NCI-H2029 (cell line): ENCODE measurements around the gene ADCY10.
"Not testable (repeated sequence)": the region's sequence is repeated elsewhere in the genome, so short reads cannot be mapped to it uniquely, and the experiment has no call there.

Experiments
- DNase-seq: peaks from one replicate; lab custom pipeline; 2025; lab: John Stamatoyannopoulos, UW

ADCY10 gene

DNA sequence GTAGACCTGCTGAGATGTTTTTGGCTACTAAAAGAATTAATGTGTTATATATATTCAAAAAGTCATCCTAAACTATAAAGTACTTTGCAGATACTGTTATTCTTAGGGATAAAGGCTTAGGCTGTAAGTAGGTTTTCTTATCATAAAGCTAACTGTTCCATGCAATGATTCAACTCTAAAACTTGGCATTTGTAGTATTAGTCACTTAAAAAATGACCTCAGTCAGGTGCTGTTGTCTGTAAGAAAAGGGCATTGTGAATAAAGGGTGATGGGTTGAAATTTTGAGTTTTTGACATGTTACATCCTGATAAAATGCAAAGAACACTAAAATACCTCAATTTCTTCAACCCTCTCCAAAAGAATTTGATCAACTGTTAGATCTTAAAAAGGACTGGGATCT is 32.9 kb downstream of the ADCY10 start:
- no peak for DNase-seq

- no peak for DNase-seq
These were observed 33.3 kb downstream of the ADCY10 start for GRCh38 chr1:167880580-167881021.

DNA sequence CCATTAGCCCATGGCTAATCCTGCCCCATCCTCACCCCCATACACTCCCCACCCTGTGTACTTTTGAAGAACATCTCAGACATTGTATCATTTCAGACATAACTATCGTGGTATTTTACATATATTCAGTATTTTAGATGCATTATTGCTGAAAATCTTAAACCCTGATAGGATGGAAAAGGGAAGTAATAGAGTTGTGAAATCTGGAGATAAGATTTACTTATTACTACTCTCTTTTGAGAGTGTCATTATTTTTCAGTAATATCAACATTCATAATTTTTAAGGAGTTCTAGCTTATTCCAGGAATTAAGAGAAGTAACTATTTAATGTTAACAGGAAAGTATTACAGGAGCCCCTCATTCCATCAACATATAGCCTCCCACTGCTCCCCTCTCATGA is 34.4 kb downstream of the ADCY10 start:
- no peak for DNase-seq

- no peak for DNase-seq
These were observed 35.4 kb downstream of the ADCY10 start for GRCh38 chr1:167878372-167879160.

GRCh38 chr1:167876597-167877175 is 37.2 kb downstream of the ADCY10 start:
- DNase-seq: no peak

DNA sequence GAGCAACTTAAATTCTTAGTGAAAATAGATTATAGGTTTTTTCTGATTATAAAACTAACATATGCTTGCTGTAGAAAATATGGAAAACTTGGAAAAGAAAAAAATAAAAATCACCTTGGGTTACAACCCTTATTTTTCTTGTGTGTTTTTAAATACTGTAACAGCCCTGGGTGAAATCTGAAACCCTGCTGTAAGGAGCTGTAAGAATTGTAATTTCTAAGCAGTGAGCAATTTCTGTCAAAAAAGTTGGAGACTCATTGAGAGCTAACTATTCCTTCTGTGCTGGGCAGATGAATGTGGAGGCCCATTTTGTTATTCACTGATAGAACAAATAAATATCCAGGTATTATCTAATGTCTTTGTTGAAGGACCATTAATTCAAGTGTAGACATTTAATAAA is 42.6 kb downstream of the ADCY10 start:
- DNase-seq: no peak

GRCh38 chr1:167869157-167870001 is 44.6 kb downstream of the ADCY10 start:
- not testable (repeated sequence) for DNase-seq

GRCh38 chr1:167866739-167867414 is 47.1 kb downstream of the ADCY10 start:
- not testable (repeated sequence) for DNase-seq

GRCh38 chr1:167866326-167866725 is 47.6 kb downstream of the ADCY10 start:
- not testable (repeated sequence) for DNase-seq

GRCh38 chr1:167865804-167866308 is 48.1 kb downstream of the ADCY10 start:
- not testable (repeated sequence) for DNase-seq

DNA sequence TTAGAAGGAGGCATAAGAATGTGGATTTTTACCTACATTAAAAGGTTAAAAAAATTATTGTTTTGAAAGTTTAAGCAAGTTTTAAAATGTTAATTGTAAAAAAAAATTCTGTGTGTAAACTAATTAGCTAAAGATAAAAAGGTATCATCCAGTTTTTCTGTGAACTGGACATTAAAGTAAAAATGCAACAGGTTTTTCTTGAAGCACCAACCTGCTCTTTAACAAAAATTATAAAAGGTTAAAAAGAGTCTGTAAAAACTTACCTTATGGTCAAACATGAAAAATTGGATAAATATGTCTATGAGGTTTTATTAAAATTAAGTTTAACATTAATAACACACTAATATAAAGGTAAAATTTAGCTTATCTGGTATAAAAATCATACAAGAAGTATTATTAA is 48.7 kb downstream of the ADCY10 start:
- not testable (repeated sequence) for DNase-seq

DNA sequence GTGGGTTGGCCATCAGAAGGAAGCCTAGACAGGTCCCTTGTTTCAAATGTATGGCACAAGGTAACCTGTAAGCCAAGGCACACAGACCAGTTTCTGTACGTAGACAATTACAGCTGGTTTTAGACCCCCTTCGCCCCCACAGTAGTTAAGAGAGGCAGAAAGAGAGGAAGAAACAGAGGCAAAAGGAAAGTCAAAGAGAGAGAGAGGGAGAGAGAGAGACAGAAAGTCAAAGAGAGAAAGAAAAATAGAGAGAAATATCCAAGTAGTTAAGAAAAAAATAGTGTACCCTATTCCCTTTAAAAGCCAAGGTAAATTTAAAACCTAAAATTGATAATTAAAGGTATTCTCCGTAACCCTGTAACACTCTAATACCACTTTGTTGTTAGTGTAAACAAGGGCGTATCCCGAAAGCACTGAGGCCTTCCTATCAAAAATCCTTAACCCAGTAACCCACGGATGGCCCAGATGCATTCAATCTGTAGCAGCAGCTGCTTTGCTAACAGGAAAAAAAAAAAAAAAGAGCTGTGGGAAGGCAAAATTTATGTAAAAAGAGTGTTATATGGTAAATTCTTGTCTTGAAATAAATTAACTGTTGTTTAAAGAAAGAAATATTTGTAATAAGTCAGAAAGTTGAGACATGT is 49.4 kb downstream of the ADCY10 start:
- no peak for DNase-seq

- no peak for DNase-seq
These were observed 50.0 kb downstream of the ADCY10 start for GRCh38 chr1:167863921-167864279.

DNA sequence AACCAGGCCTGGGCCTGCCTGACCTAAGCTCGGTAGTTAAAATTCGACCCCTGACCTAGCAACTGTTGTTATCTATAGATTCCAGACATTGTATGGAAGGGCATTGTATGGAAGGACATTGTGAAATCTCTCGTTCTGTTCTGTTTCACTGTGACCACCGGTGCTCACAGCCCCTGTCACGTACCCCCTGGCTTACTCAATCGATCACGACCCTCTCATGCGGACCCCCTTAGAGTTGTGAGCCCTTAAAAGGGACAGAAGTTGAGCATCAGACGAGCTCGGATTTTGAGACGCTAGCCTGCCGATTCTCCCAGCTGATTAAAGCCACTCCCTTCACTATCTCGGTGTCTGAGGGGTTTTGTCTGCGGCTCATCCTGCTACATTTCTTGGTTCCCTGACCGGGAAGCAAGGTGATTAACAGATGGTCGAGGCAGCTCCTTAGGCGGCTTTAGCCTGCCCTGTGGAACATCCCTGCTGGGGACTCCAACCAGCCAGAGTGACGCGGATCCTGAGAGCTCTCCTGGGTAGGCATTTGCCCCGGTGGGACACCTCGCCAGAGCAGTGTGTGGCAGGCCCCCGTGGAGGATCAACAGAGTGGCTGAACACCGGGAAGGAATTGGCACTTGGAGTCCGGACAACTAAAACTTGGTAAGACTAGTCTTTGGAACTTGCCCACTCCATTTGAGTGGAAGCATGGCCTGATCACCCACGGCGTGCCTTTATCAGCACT is 50.6 kb downstream of the ADCY10 start:
- not testable (repeated sequence) for DNase-seq

GRCh38 chr1:167862432-167863076 is 51.4 kb downstream of the ADCY10 start:
- no peak for DNase-seq

- DNase-seq: no peak
These were observed 52.1 kb downstream of the ADCY10 start for GRCh38 chr1:167861664-167862381.

GRCh38 chr1:167860231-167860923 is 53.6 kb downstream of the ADCY10 start:
- DNase-seq: no peak

GRCh38 chr1:167856711-167857418 is 57.1 kb downstream of the ADCY10 start:
- DNase-seq: no peak
